Thoracic aorta (tissue), 2 donors: ENCODE data around the gene IRF2BPL. TPM values are rescaled to one million over a fixed set of nuclear protein-coding genes. Genes with fewer than 3 reads are reported as not detected.

Experiments used
- ATAC-seq: fragments of 150-250 bp; one replicate; pipeline ENCODE4 v1.8.0; 2017; ENCODE audit warnings: low read depth; ENCODE audit not compliant: insufficient number of reproducible peaks, low FRiP score
- DNase-seq: peaks from one replicate; pipeline ENCODE4 v3.0.0-alpha.2; 2020; ENCODE audit warnings: low spot score
- H3K27ac ChIP-seq, 2 donors: fragments of 200-600 bp; sonication (generic); 1 replicate in 1 of 2; 2 replicates in 1 of 2; pipeline ENCODE4 v1.5.1; 2016; ENCODE audit warnings: mild to moderate bottlenecking in 2 of 2, moderate library complexity in 2 of 2
- H3K27me3 ChIP-seq: fragments of 200-600 bp; sonication (generic); replicated peaks from 2 replicates; pipeline ENCODE4 v1.6.0; 2016; ENCODE audit warnings: mild to moderate bottlenecking; ENCODE audit not compliant: insufficient read depth
- H3K36me3 ChIP-seq: fragments of 200-600 bp; sonication (generic); one replicate; pipeline ENCODE4 v1.5.1; 2016
- H3K4me1 ChIP-seq, 2 donors: fragments of 200-600 bp; sonication (generic); 1 replicate in 1 of 2; 2 replicates in 1 of 2; pipeline versions ENCODE4 v1.5.1 to v1.6.0; 2016; ENCODE audit warnings: low read depth in 2 of 2, mild to moderate bottlenecking in 1 of 2; ENCODE audit not compliant: control insufficient read depth in 1 of 2
- H3K4me3 ChIP-seq: fragments of 200-600 bp; sonication (generic); 2 replicates; pipeline ENCODE4 v1.5.1; 2016; ENCODE audit warnings: mild to moderate bottlenecking
- H3K9me3 ChIP-seq: fragments of 200-600 bp; sonication (generic); 2 replicates; pipeline ENCODE4 v1.5.1; 2016
- CTCF ChIP-seq: fragments of 200-600 bp; sonication (generic); IDR thresholded peaks from one replicate; pipeline ENCODE4 v1.5.1; 2019; ENCODE audit warnings: antibody characterized with exemption
- total RNA-seq, 2 donors: library from RNA; depleted of rRNA; stranded (reverse); fragments of >200 nt; gene quantifications; one replicate each; pipeline versions ENCODE4 v1.1.0 to v1.2.3, GENCODE V29; 2016

Gene IRF2BPL
- total RNA-seq, 2 donors from 2014 or later: 49.6 to 69.7 TPM

DNA sequence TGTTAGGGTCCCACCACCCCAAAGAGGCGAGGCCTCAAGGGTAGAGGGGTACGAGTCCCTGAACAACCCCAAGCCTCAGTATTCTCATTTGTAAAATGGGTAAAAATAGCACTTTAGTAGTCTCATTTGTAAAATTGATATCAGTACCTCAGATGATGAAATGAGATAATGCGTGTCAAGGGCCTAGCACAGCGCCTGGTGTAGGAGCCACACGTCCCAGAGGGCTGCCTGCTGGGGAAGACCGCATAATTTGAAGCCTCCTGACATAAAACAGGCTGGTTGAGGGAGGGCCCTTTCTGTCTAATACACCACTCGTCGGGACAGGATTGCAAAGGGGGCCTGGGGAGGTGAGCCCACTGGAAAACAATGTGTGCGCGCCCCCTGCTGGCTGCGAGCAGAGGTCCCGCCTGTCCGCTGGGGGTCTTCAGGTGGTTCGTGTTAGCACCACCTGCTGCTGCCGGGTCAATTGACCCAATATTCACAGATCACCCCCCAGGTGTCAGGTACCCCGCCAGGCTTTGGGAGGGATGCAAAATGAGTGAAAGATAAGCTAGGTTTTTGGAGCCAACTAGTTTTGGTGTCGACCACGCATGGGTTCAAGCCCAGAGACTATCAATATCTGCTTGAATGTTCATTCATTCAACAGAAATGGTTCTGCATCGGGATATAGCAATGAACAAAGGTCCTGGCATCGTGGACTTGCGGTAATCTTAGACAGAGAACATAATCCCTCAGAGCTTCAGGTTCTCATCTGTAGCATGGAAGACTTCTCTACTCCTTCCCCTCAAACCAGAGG lies 24.7 kb upstream of the IRF2BPL start:
- no peak for DNase-seq
- H3K27ac ChIP-seq: peak overlapping the region; percentile 79 to 80

GRCh38 chr14:77052281-77053044 lies 24.0 kb upstream of the IRF2BPL start:
- peak overlapping the region; percentile 79 to 80 for H3K27ac ChIP-seq
- no peak for DNase-seq
- H3K4me1 ChIP-seq: peaks cover 13 to 37% of the 10 kb centered on the region in 2 donors
- H3K27me3 ChIP-seq: no peaks in the 10 kb centered on the region
- H3K4me3 ChIP-seq: no peak overlapping the region
- H3K36me3 ChIP-seq: no peaks in the 10 kb centered on the region
- peak; percentile 13 for ATAC-seq
- H3K9me3 ChIP-seq: no peaks in the 10 kb centered on the region
- TF ChIP-seq CTCF: no peak

More for the DNA sequence above, 24.7 kb upstream of the IRF2BPL start:
- Histone ChIP-seq H3K4me3 (no peak overlapping the region), H3K4me1 (peaks cover 13 to 37% of the 10 kb centered on the region in 2 donors), H3K27me3 (no peaks in the 10 kb centered on the region), H3K36me3 (no peaks in the 10 kb centered on the region), H3K9me3 (no peaks in the 10 kb centered on the region)
- ATAC-seq: no peak
- peak; percentile 96 for TF ChIP-seq CTCF

- Histone ChIP-seq H3K27me3 (no peaks in the 10 kb centered on the region), H3K9me3 (no peaks in the 10 kb centered on the region), H3K27ac (peak overlapping the region; percentile 79 to 80), H3K4me1 (peaks cover 14 to 41% of the 10 kb centered on the region in 2 donors), H3K36me3 (no peaks in the 10 kb centered on the region), H3K4me3 (peak overlapping the region; percentile 17)
- TF ChIP-seq CTCF: no peak
- ATAC-seq (peak; percentile 52), DNase-seq (peak; percentile 78)
Observed at GRCh38 chr14:77051116-77051515, 22.6 kb upstream of the IRF2BPL start.

DNA sequence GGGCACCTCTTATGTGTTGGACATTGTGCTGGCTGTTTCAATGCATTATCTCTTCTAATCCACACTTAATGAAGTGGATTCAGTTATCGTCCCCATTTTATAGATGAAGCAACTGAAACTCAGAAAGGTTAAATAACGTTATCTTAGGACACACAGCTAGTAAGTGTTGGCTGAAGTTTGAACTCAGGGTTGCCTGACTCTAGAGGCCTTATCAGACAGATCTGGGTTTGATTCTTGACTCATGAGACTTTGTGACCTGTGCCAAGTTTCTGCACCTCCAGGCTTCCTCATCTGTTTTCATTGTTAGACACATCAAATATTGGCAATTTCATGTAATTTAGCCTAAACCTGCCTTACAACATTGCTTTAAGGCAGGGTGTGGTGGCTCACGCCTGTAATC lies 18.2 kb upstream of the IRF2BPL start:
- ATAC-seq (no peak), DNase-seq (no peak)
- no peaks in the 10 kb centered on the region for H3K9me3 ChIP-seq
- H3K36me3 ChIP-seq: no peaks in the 10 kb centered on the region
- peaks cover 55 to 66% of the 10 kb centered on the region in 2 donors for H3K4me1 ChIP-seq
- no peak for TF ChIP-seq CTCF
- no peaks in the 10 kb centered on the region for H3K27me3 ChIP-seq
- H3K4me3 ChIP-seq: no peak overlapping the region
- H3K27ac ChIP-seq: no peak overlapping the region
